GM12872 (cell line): ENCODE measurements around the gene WDR62.

Experiments used
- CTCF ChIP-seq: IDR thresholded peaks from 3 replicates; pipeline ENCODE4 v1.5.1; 2011; ENCODE audit warnings: low read depth, mild to moderate bottlenecking, low read length, moderate library complexity; ENCODE audit not compliant: insufficient read depth

WDR62 gene

GRCh38 chr19:36073121-36073876 is 18.6 kb downstream of the WDR62 start:
- no peak for TF ChIP-seq CTCF

GRCh38 chr19:36079389-36079945 is 24.8 kb downstream of the WDR62 start:
- TF ChIP-seq CTCF = no peak

GRCh38 chr19:36081385-36081784 is 26.7 kb downstream of the WDR62 start:
- TF ChIP-seq CTCF = no peak

DNA sequence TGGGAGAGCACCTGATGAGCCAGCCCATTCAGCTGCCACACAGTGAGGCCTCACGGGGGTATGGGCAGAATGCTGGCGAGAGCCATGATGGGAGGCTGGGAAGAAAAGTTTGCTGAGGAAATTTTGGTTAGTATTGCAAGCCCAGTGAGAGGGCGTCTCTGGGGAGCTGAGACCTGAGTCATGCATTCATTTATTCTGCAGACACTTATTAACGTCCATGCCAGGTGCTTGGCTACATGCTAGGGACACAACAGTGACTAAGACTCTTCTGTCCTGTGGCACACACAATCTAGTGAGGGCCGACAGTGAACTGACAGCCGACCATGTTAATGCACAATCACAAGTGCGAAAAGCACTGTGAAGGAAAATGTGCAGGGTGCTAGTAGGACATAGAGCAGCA is 27.2 kb downstream of the WDR62 start:
- no peak for TF ChIP-seq CTCF

GRCh38 chr19:36082916-36083315 is 28.2 kb downstream of the WDR62 start:
- TF ChIP-seq CTCF = no peak

- no peak for TF ChIP-seq CTCF
Observed at GRCh38 chr19:36084231-36085009, 29.7 kb downstream of the WDR62 start.

DNA sequence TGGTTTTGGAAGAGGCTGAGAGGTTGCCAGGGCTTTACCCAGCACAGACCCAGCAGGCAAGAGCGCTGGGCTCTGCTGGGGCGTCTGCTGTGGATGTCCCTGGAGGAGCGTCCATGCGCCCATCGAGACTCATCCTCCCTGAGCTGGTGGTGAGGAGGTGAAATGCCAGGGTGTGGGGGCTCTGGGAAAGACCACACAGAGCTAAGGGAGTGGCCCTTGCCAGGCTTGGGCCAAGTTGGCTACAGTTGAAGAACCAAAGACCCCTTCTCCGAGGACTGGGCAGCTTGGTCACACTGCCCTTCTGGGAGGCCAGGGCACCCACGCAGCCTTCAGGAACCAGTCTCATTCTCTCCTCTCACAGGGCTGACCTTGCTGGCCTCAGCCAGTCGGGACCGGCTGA is 31.6 kb downstream of the WDR62 start:
- no peak for TF ChIP-seq CTCF
